Small intestine (tissue), 7 donors: ENCODE data around the gene CMA1. TPM values are rescaled to one million over a fixed set of nuclear protein-coding genes. Genes with fewer than 3 reads are reported as not detected.

Experiments used
- DNase-seq, 2 donors: peaks; one replicate each; pipeline versions ENCODE4 v3.0.0 to v3.0.0-alpha.2; 2013
- FAIRE-seq: peaks from 2 replicates; lab custom pipeline; 2012; peaks lifted over from hg19 to GRCh38; lab: Jason Lieb, UNC
- H3K27ac ChIP-seq, 3 donors: one replicate each; pipeline ENCODE4 v1.5.1; 2013; ENCODE audit warnings: low read length in 2 of 3, mild to moderate bottlenecking in 2 of 3, control low read depth in 1 of 3, inconsistent platforms in 1 of 3, low read depth in 1 of 3, moderate library complexity in 1 of 3
- H3K27me3 ChIP-seq, 3 donors: one replicate each; pipeline ENCODE4 v1.6.1; 2013; ENCODE audit warnings: low read length in 3 of 3, inconsistent platforms in 1 of 3; ENCODE audit not compliant: control insufficient read depth in 3 of 3, insufficient read depth in 3 of 3
- H3K36me3 ChIP-seq, 3 donors: one replicate each; pipeline ENCODE4 v1.6.1; 2013; ENCODE audit warnings: low read length in 3 of 3, inconsistent platforms in 1 of 3, low read depth in 1 of 3, mild to moderate bottlenecking in 1 of 3, moderate library complexity in 1 of 3; ENCODE audit not compliant: control insufficient read depth in 3 of 3, insufficient read depth in 2 of 3
- H3K4me1 ChIP-seq, 3 donors: one replicate each; pipeline ENCODE4 v1.6.1; 2013; ENCODE audit warnings: low read length in 2 of 3, inconsistent platforms in 1 of 3, low read depth in 1 of 3, mild to moderate bottlenecking in 1 of 3, moderate library complexity in 1 of 3; ENCODE audit not compliant: control insufficient read depth in 3 of 3, insufficient read depth in 2 of 3
- H3K4me3 ChIP-seq, 3 donors: one replicate each; pipeline ENCODE4 v1.5.1; 2013; ENCODE audit warnings: low read length in 3 of 3, control low read depth in 1 of 3, inconsistent platforms in 1 of 3, low read depth in 1 of 3, mild to moderate bottlenecking in 1 of 3, moderate library complexity in 1 of 3
- H3K9me3 ChIP-seq, 2 donors: one replicate each; pipeline ENCODE4 v1.6.1; 2013; ENCODE audit warnings: low read depth in 1 of 2, low read length in 1 of 2; ENCODE audit not compliant: control insufficient read depth in 2 of 2, insufficient read depth in 1 of 2
- WGBS, 3 donors: extraction: QIAGEN DNeasy Blood & Tissue Kit; methylation state at CpG; one replicate each; pipeline ENCODE4 v1.1.7; 2013; 5-methylcytosine and 5-hydroxymethylcytosine counted together
- polyA plus RNA-seq, 4 donors: library from polyadenylated mRNA; stranded (reverse) in 3 of 4; unstranded in 1 of 4; fragments of 200-250 nt in 3 of 4; fragments of 120-200 nt in 1 of 4; gene quantifications; one replicate each; pipeline versions ENCODE4 v1.2.1 to v1.2.3, GENCODE V29; 2013
- donor health status: healthy with polysubstance abuse.
- donor health status: control.
- donor health status: control.
- donor health status: Bipolar disorder and iron deficiency.
- donor health status: healthy.

Gene CMA1
- polyA plus RNA-seq, 4 donors, result 1.1 to 1.4 TPM; not detected in 2

GRCh38 chr14:24461336-24461735 lies 46.7 kb downstream of the CMA1 start:
- H3K4me3 ChIP-seq, result no peak overlapping the region
- no peak overlapping the region for H3K27ac ChIP-seq
- FAIRE-seq (no peak), DNase-seq (no peak)
- peaks cover 0 to 5% of the 10 kb centered on the region in 2 donors for H3K9me3 ChIP-seq
- H3K27me3 ChIP-seq, result no peaks in the 10 kb centered on the region
- H3K36me3 ChIP-seq, result peaks cover 0 to 2% (median 0%) of the 10 kb centered on the region in 3 donors
- no peaks in the 10 kb centered on the region for H3K4me1 ChIP-seq

DNA sequence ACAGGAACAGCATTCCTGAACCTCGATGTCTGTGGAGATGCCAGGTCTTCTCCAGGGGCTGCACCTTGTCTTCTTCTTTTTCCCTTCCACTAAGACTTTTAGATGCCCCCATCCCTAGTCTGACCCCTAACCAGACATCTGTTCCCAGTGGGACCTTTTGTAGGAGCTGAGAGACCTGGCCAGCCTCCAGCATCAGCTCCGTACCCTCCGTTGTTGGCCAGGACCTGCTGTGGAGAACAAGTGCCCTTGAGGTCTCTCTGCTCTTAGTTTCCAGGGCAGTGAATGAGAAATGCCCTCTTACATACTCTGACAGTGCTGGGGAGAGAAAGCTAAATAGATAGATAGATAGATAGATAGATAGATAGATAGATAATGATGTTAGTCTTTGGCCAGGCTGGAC lies 48.7 kb downstream of the CMA1 start:
- no peaks in the 10 kb centered on the region for H3K27me3 ChIP-seq
- peaks cover 0 to 5% (median 0%) of the 10 kb centered on the region in 3 donors for H3K36me3 ChIP-seq
- FAIRE-seq, result no peak
- H3K4me3 ChIP-seq, result no peak overlapping the region
- no peak overlapping the region for H3K27ac ChIP-seq
- peaks cover 0 to 11% of the 10 kb centered on the region in 2 donors for H3K9me3 ChIP-seq
- DNase-seq, result no peak
- H3K4me1 ChIP-seq, result no peaks in the 10 kb centered on the region
- 81 to 99% (median 92%) methylated on average over 3 of the region's 3 CpGs for WGBS, 3 donors

DNA sequence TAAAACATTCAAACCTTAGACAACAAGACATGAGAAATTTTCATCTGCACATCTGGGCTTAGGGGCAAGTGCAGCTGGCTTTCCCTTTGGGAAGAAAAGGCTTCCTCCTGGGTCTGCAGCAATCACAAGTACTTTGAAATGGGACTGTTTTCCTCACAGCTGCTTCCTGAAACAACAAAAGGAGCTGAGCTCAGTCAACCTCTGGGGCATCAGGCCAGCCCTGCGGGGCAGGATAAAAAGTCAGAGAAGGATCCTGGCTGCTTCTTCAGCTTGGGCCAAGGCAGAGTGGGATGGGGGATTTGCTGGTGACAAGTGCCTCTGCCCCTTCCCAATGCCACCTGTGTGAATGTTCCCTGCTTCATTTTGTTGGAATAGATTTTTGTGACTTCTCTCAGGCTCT lies 49.3 kb downstream of the CMA1 start:
- FAIRE-seq, result no peak

DNA sequence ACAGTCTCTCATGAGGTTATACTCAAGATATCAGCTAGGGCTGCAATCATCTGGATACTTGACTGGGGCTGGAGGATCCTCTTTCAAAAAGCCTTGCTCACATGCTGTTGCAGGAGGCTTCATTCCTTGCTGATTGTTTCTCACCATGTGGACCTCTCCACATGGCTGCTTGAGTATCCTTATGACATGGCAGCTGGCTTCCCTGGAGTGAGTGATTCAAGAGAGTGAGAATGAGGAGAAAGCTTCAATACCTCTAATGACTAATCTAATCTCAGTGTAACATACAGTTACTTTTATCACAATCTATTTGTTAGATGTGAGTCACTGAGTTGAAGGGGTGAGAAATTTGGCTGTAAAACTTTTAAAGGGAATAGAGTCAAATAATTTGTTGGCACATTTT lies 51.1 kb downstream of the CMA1 start:
- no peak for DNase-seq
- peaks cover 0 to 21% of the 10 kb centered on the region in 2 donors for H3K9me3 ChIP-seq
- no peak overlapping the region for H3K27ac ChIP-seq
- FAIRE-seq, result no peak
- H3K27me3 ChIP-seq, result no peaks in the 10 kb centered on the region
- no peaks in the 10 kb centered on the region for H3K4me1 ChIP-seq
- peaks cover 0 to 7% (median 0%) of the 10 kb centered on the region in 3 donors for H3K36me3 ChIP-seq
- no peak overlapping the region for H3K4me3 ChIP-seq

More for the DNA sequence above, 49.3 kb downstream of the CMA1 start:
- H3K27ac ChIP-seq, result no peak overlapping the region
- no peaks in the 10 kb centered on the region for H3K27me3 ChIP-seq
- peaks cover 0 to 5% (median 0%) of the 10 kb centered on the region in 3 donors for H3K36me3 ChIP-seq
- DNase-seq, result no peak
- no peaks in the 10 kb centered on the region for H3K4me1 ChIP-seq
- 39 to 72% (median 54%) methylated on average over 1 of the region's 1 CpG for WGBS, 3 donors
- H3K9me3 ChIP-seq, result peaks cover 0 to 13% of the 10 kb centered on the region in 2 donors
- no peak overlapping the region for H3K4me3 ChIP-seq

Other genes starting within 250 kb of the CMA1 start
- gene TGM1, start 245.1 kb downstream of the CMA1 start, polyA plus RNA-seq, result 1 to 10 TPM; 1.5 to 3.4 (median 1.7) TPM
- 10 to 100 TPM; 25.3 to 58.6 (median 36.0) TPM for gene RABGGTA, start 236.7 kb downstream of the CMA1 start, polyA plus RNA-seq
- 10 to 100 TPM; 45.2 to 95.7 (median 66.5) TPM for gene DHRS1, start 208.5 kb downstream of the CMA1 start, polyA plus RNA-seq
- gene NOP9, start 208.4 kb downstream of the CMA1 start, polyA plus RNA-seq, result 10 to 100 TPM in 3 of 4 donors, 1 to 10 TPM in 1; 9.7 to 22.5 (median 16.0) TPM
- 100 to 1,000 TPM in 2 of 4 donors, 10 to 100 TPM in 2; 31.2 to 273 (median 139) TPM for gene CIDEB, start 200.3 kb downstream of the CMA1 start, polyA plus RNA-seq
- 1 to 10 TPM in 3 of 4 donors, under 1 TPM in 1; 0.89 to 4.7 (median 2.3) TPM for gene LTB4R2, start 198.1 kb downstream of the CMA1 start, polyA plus RNA-seq
- gene LTB4R, start 196.8 kb downstream of the CMA1 start, polyA plus RNA-seq, result 10 to 100 TPM in 2 of 4 donors, 1 to 10 TPM in 2; 5.1 to 37.0 (median 15.8) TPM
- gene ADCY4, start 173.2 kb downstream of the CMA1 start, polyA plus RNA-seq, result 10 to 100 TPM in 1 of 4 donors, 1 to 10 TPM in 3; 3.4 to 16.4 (median 6.1) TPM
- 10 to 100 TPM; 16.7 to 58.6 (median 33.6) TPM for gene RIPK3, start 168.3 kb downstream of the CMA1 start, polyA plus RNA-seq
- 10 to 100 TPM; 11.2 to 45.1 (median 29.1) TPM for gene NFATC4, start 140.1 kb downstream of the CMA1 start, polyA plus RNA-seq
- 10 to 100 TPM in 1 of 4 donors, 1 to 10 TPM in 1, under 1 TPM in 2; 0.22 to 53.2 (median 3.9) TPM for gene NYNRIN, start 109.3 kb downstream of the CMA1 start, polyA plus RNA-seq
- 1 to 10 TPM in 2 of 4 donors, under 1 TPM in 1, not detected in 1; 0.27 to 4.8 (median 1.9) TPM for gene CBLN3, start 78.6 kb downstream of the CMA1 start, polyA plus RNA-seq
- gene KHNYN, start 78.3 kb downstream of the CMA1 start, polyA plus RNA-seq, result 10 to 100 TPM; 21.3 to 75.6 (median 36.4) TPM
- gene SDR39U1, start 65.5 kb downstream of the CMA1 start, polyA plus RNA-seq, result 10 to 100 TPM; 41.4 to 52.6 (median 50.2) TPM
- gene CTSG, start 68.0 kb upstream of the CMA1 start, polyA plus RNA-seq, result 1 to 10 TPM in 1 of 4 donors, under 1 TPM in 1, not detected in 2; 0.24 to 2.6 TPM
- under 1 TPM in 2 of 4 donors, not detected in 2; 0.09 to 0.51 TPM for gene GZMH, start 101.4 kb upstream of the CMA1 start, polyA plus RNA-seq
- 1 to 10 TPM in 2 of 4 donors, under 1 TPM in 1, not detected in 1; 0.47 to 1.7 (median 1.6) TPM for gene GZMB, start 125.9 kb upstream of the CMA1 start, polyA plus RNA-seq